ENCODE results near the gene SELP. TPM values are rescaled to one million over a fixed set of nuclear protein-coding genes. Genes with fewer than 3 reads are reported as not detected.

SELP gene
- 0.07 TPM in 1 of 2 replicates, not detected in the other for total RNA-seq

GRCh38 chr1:169630006-169630405, at the start of gene SELP:
SELP (minus strand) TSS chr1:169630124; CDS start chr1:169630074, 50 bp downstream.

GRCh38 chr1:169586395-169587255, 43.3 kb downstream of the SELP start, which contains the start of gene F5:
F5 (minus strand) TSS chr1:169586481; CDS start chr1:169586386, 95 bp downstream.

Other genes starting within 250 kb of the SELP start
- gene CCDC181, start 202.7 kb downstream of the SELP start, total RNA-seq: under 0.01 and 0.14 TPM in 2 replicates
- gene SLC19A2, start 144.2 kb downstream of the SELP start, total RNA-seq: 23.2 and 24.3 TPM in 2 replicates
- 0.28 TPM in 1 of 2 replicates, not detected in the other for gene F5, start 43.6 kb downstream of the SELP start, total RNA-seq
- gene SELL, start 81.5 kb upstream of the SELP start, total RNA-seq: not detected in 2 replicates
- not detected in 2 replicates for gene SELE, start 104.0 kb upstream of the SELP start, total RNA-seq
- 5.8 and 7.9 TPM in 2 replicates for gene METTL18, start 164.8 kb upstream of the SELP start, total RNA-seq

All from nasal cavity respiratory epithelium epithelial cell of viscerocranial mucosa (primary cell).